Ishikawa (cell line): ENCODE results near the gene MYL6B.

ENCODE experiments used
- CEBPB ChIP-seq: IDR thresholded peaks from 2 replicates; pipeline ENCODE4 v1.6.1; 2012
- CREB1 ChIP-seq: IDR thresholded peaks from 2 replicates; pipeline ENCODE4 v1.6.1; 2012; ENCODE audit warnings: low read depth
- EGR1 ChIP-seq: IDR thresholded peaks from 2 replicates; pipeline ENCODE4 v1.6.1; 2012
- EP300 ChIP-seq: IDR thresholded peaks from 2 replicates; pipeline ENCODE4 v1.6.1; 2012; ENCODE audit warnings: borderline replicate concordance
- FOXM1 ChIP-seq: IDR thresholded peaks from 2 replicates; pipeline ENCODE4 v1.6.1; 2012; ENCODE audit warnings: low read depth, borderline replicate concordance
- MAX ChIP-seq: IDR thresholded peaks from 2 replicates; pipeline ENCODE4 v1.6.1; 2012
- REST ChIP-seq: IDR thresholded peaks from 2 replicates; pipeline ENCODE4 v1.6.1; 2012; ENCODE audit warnings: low read depth, mild to moderate bottlenecking
- TAF1 ChIP-seq: IDR thresholded peaks from 2 replicates; pipeline ENCODE4 v1.6.1; 2012; ENCODE audit warnings: low read depth, mild to moderate bottlenecking
- TCF12 ChIP-seq: IDR thresholded peaks from 2 replicates; pipeline ENCODE4 v1.6.1; 2012; ENCODE audit warnings: low read depth
- TEAD4 ChIP-seq: IDR thresholded peaks from 2 replicates; pipeline ENCODE4 v1.6.1; 2012

GRCh38 chr12:56145217-56145616, 7.2 kb upstream of the MYL6B start:
- no peak for TF ChIP-seq EP300
- no peak for TF ChIP-seq TAF1
- TF ChIP-seq MAX: no peak
- no peak for TF ChIP-seq TCF12
- no peak for TF ChIP-seq CREB1
- no peak for TF ChIP-seq FOXM1
- TF ChIP-seq REST: no peak
- no peak for TF ChIP-seq TEAD4
- no peak for TF ChIP-seq CEBPB
- no peak for TF ChIP-seq EGR1
